NCI-H748 (cell line): ENCODE data around the gene ANKRD24.
A peak's percentile ranks its signal among the peaks of the same experiment; 100 is the strongest.
"Not testable (repeated sequence)": the region's sequence is repeated elsewhere in the genome, so short reads cannot be mapped to it uniquely, and the experiment has no call there.

ENCODE experiments used
- DNase-seq: peaks from one replicate; lab custom pipeline; 2025; ENCODE audit not compliant: unreplicated experiment; lab: John Stamatoyannopoulos, UW

The ANKRD24 gene

GRCh38 chr19:4182084-4182810 lies at the start of gene ANKRD24, which contains the start of gene SIRT6:
Gene ANKRD24 (plus strand): TSS chr19:4182689. CDS start chr19:4186426, 3,737 bp downstream.
Gene SIRT6 (minus strand): TSS chr19:4182563. CDS start chr19:4182539, 24 bp downstream.
- DNase-seq = peak; percentile 95

- DNase-seq = no peak
Measured at GRCh38 chr19:4134351-4134750, 48.1 kb upstream of the ANKRD24 start.

- DNase-seq = not testable (repeated sequence)
Measured at GRCh38 chr19:4135386-4135785, 47.1 kb upstream of the ANKRD24 start.

- DNase-seq = no peak
Measured at GRCh38 chr19:4136680-4137088, 45.8 kb upstream of the ANKRD24 start.

GRCh38 chr19:4138445-4138844 lies 44.0 kb upstream of the ANKRD24 start:
- DNase-seq = no peak

GRCh38 chr19:4139614-4140236 lies 42.8 kb upstream of the ANKRD24 start:
- DNase-seq = peak; percentile 48

GRCh38 chr19:4140237-4140711 lies 42.2 kb upstream of the ANKRD24 start:
- peak; percentile 74 for DNase-seq

- DNase-seq = not testable (repeated sequence)
Measured at GRCh38 chr19:4142916-4143315, 39.6 kb upstream of the ANKRD24 start.

GRCh38 chr19:4144666-4145249 lies 37.7 kb upstream of the ANKRD24 start:
- no peak for DNase-seq

GRCh38 chr19:4149518-4150288 lies 32.8 kb upstream of the ANKRD24 start:
- peak; percentile 5 for DNase-seq

GRCh38 chr19:4151623-4152022 lies 30.9 kb upstream of the ANKRD24 start:
- DNase-seq = no peak

- DNase-seq = no peak
Measured at GRCh38 chr19:4152241-4152998, 30.1 kb upstream of the ANKRD24 start.

- DNase-seq = no peak
Measured at GRCh38 chr19:4154571-4155312, 27.7 kb upstream of the ANKRD24 start.

GRCh38 chr19:4157164-4157563 lies 25.3 kb upstream of the ANKRD24 start:
- DNase-seq = no peak

- not testable (repeated sequence) for DNase-seq
Measured at GRCh38 chr19:4157971-4158370, 24.5 kb upstream of the ANKRD24 start.

GRCh38 chr19:4161415-4162077 lies 20.9 kb upstream of the ANKRD24 start:
- DNase-seq = no peak

- DNase-seq = no peak
Measured at GRCh38 chr19:4164262-4164661, 18.2 kb upstream of the ANKRD24 start.

- no peak for DNase-seq
Measured at GRCh38 chr19:4171676-4172075, 10.8 kb upstream of the ANKRD24 start.

GRCh38 chr19:4172861-4173473 lies 9.5 kb upstream of the ANKRD24 start:
- DNase-seq = peak; percentile 38
